HFFc6 (cell line): Measurements from ENCODE around the gene POLR1H. TPM values are rescaled to one million over a fixed set of nuclear protein-coding genes. Genes with fewer than 3 reads are reported as not detected.
A peak's percentile ranks its signal among the peaks of the same experiment; 100 is the strongest.

Source experiments
- DNase-seq: peaks from one replicate; pipeline ENCODE4 v3.0.0-alpha.2; 2018
- H3K27ac Mint-ChIP-seq: 2 replicates; pipeline ENCODE4 v1.8.0; 2020; ENCODE audit warnings: mild to moderate bottlenecking, mixed read lengths
- H3K27me3 Mint-ChIP-seq: 2 replicates; pipeline ENCODE4 v1.8.0; 2021; ENCODE audit warnings: mild to moderate bottlenecking, moderate library complexity, mixed read lengths; ENCODE audit not compliant: insufficient read depth
- H3K36me3 Mint-ChIP-seq: 2 replicates; pipeline ENCODE4 v1.8.0; 2021; ENCODE audit warnings: low read depth, mixed read lengths
- H3K4me1 Mint-ChIP-seq: 2 replicates; pipeline ENCODE4 v1.8.0; 2020; ENCODE audit warnings: low read depth, mixed read lengths
- H3K4me3 Mint-ChIP-seq: 2 replicates; pipeline ENCODE4 v1.8.0; 2020; ENCODE audit warnings: mild to moderate bottlenecking, moderate library complexity, mixed read lengths
- H3K9me3 Mint-ChIP-seq: 2 replicates; pipeline ENCODE4 v1.8.0; 2020; ENCODE audit warnings: mild to moderate bottlenecking, mixed read lengths
- CTCF ChIP-seq: fragments of 200-600 bp; sonication (generic); IDR thresholded peaks from 2 replicates; pipeline ENCODE4 v1.5.0; 2021; ENCODE audit warnings: antibody characterized with exemption, mild to moderate bottlenecking
- total RNA-seq, 6 experiments: library from RNA; stranded (reverse); fragmentation: NEBNext Ultra II Directional; extraction: Animal tissue kit (Norgen Biotek cat#: 25700); gene quantifications; 2 replicates in 1 of 6; 3 replicates in 5 of 6; pipeline ENCODE4 v1.2.3, GENCODE V29; 2021

The POLR1H gene
- total RNA-seq, 6 experiments from 2014 or later: 18.6 to 28.3 (median 23.9) TPM

DNA sequence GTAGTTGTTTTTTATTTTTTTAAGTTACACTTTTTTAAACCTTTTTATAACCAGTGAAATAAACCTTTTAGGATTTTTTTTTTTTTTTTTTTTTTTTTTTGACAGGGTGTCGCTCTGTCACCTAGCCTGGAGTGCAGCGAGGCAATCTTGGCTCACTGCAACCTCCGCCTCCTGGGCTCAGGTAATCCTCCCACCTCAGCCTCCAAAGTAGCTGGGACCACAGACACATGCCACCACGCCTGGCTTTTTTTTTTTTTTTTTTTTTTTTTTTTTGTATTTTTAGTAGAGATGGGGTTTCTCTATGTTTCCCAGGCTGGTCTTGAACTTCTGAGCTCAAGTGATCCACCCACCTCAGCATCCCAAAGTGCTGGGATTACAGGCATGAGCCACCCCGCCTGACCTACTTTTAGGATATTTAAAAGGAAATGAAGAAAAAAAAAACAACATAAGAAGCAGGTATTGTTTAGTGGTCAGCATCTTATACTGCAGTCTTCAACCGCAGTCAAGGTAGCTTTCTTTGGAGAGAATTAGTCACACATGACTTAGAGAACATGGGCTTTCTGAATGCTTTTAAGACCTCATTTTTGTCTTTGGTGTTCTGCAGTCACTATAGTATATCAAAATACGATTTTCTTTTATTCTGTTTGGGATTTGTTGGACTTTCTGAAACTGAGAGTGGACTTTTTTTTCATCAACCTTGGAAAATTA, 1.6 kb downstream of the POLR1H start:
- peak overlapping the region; percentile 98 for H3K4me3 Mint-ChIP-seq
- no peak for TF ChIP-seq CTCF
- H3K4me1 Mint-ChIP-seq: peaks cover 54% of the 10 kb centered on the region
- peaks cover 26% of the 10 kb centered on the region for H3K36me3 Mint-ChIP-seq
- no peak for DNase-seq
- no peak overlapping the region for H3K27ac Mint-ChIP-seq
- H3K27me3 Mint-ChIP-seq: peaks cover 9% of the 10 kb centered on the region
- no peaks in the 10 kb centered on the region for H3K9me3 Mint-ChIP-seq

- no peak for DNase-seq
- Mint-ChIP-seq H3K4me1 (peaks cover 61% of the 10 kb centered on the region), H3K27ac (no peak overlapping the region), H3K9me3 (no peaks in the 10 kb centered on the region), H3K36me3 (peaks cover 28% of the 10 kb centered on the region), H3K27me3 (peaks cover 9% of the 10 kb centered on the region), H3K4me3 (peak overlapping the region; percentile 59)
- no peak for TF ChIP-seq CTCF
These were observed 2.2 kb downstream of the POLR1H start for GRCh38 chr6:30063315-30063714.

DNA sequence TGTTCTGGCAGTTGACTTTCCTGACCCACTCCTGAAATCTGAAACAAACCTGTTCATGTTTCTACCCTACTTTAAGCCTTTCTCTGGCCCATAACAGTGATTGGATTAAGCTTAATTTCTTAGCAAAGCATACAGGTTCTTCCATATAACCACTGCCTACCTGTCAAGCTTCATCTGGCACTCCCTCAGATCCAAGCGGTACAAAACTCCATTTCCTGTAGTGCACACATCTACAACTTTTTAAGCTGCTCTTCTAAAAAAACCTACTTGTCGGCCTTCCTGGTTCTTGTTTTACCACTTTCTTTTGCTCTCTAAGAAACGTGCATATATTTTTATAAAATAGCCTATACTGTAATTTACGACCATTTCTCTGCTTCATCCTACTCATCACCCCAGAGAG, 5.0 kb downstream of the POLR1H start:
- H3K27me3 Mint-ChIP-seq: peaks cover 9% of the 10 kb centered on the region
- H3K27ac Mint-ChIP-seq: peak overlapping the region; percentile 99
- peak overlapping the region; percentile 99 for H3K4me3 Mint-ChIP-seq
- H3K4me1 Mint-ChIP-seq: peaks cover 49% of the 10 kb centered on the region
- H3K9me3 Mint-ChIP-seq: no peaks in the 10 kb centered on the region
- no peak for TF ChIP-seq CTCF
- DNase-seq: no peak
- H3K36me3 Mint-ChIP-seq: peaks cover 44% of the 10 kb centered on the region

DNA sequence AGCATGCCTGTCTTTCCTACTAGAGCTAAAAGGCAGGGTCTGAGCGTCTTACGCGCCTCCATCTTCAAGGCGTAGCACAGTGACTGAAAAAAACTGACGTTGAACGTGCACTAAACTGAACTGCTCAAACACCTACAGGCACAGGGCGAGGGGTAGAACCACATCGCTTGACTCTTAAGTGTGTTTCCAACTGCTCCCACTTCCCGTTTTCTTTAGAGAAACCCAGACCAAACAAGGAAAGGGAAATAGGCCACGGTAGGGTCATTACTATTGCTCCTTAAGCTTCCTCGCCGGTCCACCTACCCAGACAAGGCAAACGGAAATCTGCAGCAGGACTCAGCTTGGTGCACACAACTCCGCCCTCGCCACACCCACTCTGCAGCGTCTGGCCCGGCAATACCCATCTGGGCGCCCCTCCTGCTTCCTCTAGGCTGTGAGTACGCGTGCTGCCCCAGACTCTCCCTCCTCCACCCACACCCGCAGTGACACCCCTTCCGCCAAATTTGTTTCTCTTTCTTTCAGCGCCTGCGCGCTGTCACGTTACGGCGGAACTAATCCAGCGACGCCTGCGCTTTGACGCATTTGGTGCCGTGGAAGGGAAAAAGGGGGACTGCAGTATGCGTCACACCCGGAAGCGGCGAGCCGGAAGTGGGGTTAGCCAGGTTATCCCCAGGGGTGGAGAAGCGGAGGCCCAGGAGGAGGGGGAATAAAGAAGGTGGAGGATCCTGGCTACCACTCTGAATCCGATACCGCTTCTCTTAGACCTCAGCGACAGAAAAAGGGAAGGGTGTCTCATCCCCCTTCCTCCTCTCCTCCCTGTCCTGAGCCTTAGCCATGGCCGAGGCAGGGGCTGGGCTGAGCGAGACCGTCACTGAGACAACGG, 5.8 kb downstream of the POLR1H start, which contains the start of gene PPP1R11:
Gene PPP1R11, plus strand, starts transcription at position 622 of the 883 bp plus-strand sequence. Its CDS starts 213 bp downstream, at position 835.
- Mint-ChIP-seq H3K4me1 (peaks cover 45% of the 10 kb centered on the region), H3K9me3 (no peaks in the 10 kb centered on the region), H3K27me3 (peaks cover 13% of the 10 kb centered on the region), H3K36me3 (peaks cover 43% of the 10 kb centered on the region), H3K4me3 (peak within 1 kb of the TSS; percentile 99), H3K27ac (peak within 1 kb of the TSS; percentile 99)
- DNase-seq: peak; percentile 99
- no peak for TF ChIP-seq CTCF

DNA sequence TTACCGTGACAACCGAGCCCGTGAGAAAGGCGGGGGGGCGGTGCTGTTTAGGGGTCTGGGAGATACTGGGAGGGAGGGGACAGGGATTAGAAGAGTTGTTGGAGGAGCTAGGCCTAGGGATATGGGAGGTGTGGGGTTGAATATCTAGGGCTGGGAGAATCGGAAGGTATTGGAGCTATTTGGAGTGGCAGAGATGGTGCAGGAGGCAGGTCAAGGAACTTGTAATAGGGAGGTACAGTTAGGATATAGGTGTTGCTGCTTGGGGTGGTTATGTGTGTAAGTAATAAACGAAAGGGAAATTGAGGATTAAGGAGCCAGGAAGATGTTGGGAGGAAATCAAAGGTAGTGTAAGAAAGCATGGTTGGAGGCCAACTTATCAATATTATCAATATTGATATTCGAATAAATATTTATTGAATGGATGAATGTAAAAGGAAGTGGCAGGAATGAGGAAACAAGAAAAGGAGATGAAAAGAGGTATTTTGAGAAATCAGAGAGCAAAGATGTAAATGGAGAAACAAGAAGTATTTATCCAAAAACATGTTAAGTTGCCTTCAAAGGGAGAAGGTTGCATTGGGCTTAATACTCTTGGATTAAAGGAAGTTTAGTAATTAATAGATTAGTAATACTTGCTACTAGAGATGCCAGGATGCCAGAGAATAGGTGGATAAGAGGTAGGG, 6.5 kb downstream of the POLR1H start:
- Mint-ChIP-seq H3K4me1 (peaks cover 41% of the 10 kb centered on the region), H3K27ac (peak overlapping the region; percentile 99), H3K36me3 (peaks cover 43% of the 10 kb centered on the region), H3K4me3 (peak overlapping the region; percentile 99), H3K27me3 (peaks cover 19% of the 10 kb centered on the region), H3K9me3 (no peaks in the 10 kb centered on the region)
- DNase-seq: no peak
- no peak for TF ChIP-seq CTCF
